ENCODE data around the gene PSKH1. TPM values are rescaled to one million over a fixed set of nuclear protein-coding genes. Genes with fewer than 3 reads are reported as not detected.
A peak's percentile ranks its signal among the peaks of the same experiment; 100 is the strongest.

Gene PSKH1
- total and polyA plus RNA-seq, 9 of the 15 experiments (the other 6 are each of a cell fraction or from before 2014, with no cell fraction given), result 0.96 to 20.9 (median 9.4) TPM

- TF ChIP-seq, protein P1, sequence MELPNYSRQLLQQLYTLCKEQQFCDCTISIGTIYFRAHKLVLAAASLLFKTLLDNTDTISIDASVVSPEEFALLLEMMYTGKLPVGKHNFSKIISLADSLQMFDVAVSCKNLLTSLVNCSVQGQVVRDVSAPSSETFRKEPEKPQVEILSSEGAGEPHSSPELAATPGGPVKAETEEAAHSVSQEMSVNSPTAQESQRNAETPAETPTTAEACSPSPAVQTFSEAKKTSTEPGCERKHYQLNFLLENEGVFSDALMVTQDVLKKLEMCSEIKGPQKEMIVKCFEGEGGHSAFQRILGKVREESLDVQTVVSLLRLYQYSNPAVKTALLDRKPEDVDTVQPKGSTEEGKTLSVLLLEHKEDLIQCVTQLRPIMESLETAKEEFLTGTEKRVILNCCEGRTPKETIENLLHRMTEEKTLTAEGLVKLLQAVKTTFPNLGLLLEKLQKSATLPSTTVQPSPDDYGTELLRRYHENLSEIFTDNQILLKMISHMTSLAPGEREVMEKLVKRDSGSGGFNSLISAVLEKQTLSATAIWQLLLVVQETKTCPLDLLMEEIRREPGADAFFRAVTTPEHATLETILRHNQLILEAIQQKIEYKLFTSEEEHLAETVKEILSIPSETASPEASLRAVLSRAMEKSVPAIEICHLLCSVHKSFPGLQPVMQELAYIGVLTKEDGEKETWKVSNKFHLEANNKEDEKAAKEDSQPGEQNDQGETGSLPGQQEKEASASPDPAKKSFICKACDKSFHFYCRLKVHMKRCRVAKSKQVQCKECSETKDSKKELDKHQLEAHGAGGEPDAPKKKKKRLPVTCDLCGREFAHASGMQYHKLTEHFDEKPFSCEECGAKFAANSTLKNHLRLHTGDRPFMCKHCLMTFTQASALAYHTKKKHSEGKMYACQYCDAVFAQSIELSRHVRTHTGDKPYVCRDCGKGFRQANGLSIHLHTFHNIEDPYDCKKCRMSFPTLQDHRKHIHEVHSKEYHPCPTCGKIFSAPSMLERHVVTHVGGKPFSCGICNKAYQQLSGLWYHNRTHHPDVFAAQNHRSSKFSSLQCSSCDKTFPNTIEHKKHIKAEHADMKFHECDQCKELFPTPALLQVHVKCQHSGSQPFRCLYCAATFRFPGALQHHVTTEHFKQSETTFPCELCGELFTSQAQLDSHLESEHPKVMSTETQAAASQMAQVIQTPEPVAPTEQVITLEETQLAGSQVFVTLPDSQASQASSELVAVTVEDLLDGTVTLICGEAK (IDR thresholded peaks at IDR 0.05), result peak; percentile 99
- TF ChIP-seq, protein P1 (CRISPR knock-in tag; IDR thresholded peaks at IDR 0.05), result no peak
- TF ChIP-seq C11orf30 (IDR thresholded peaks at IDR 0.05; ENCODE audit: low read depth) (peak; percentile 90), MECOM (CRISPR knock-in tag; IDR thresholded peaks at IDR 0.05) (no peak), NFIC (IDR thresholded peaks at IDR 0.05) (peak; percentile 68), SP1 (CRISPR knock-in tag; IDR thresholded peaks at IDR 0.05) (peak; percentile 97), CTBP1 (IDR thresholded peaks at IDR 0.05; ENCODE audit: borderline replicate concordance) (peak; percentile 90), GTF2E2 (tag; IDR thresholded peaks at IDR 0.05) (no peak), ZNF57 (CRISPR knock-in tag; IDR thresholded peaks at IDR 0.05) (0 out of 2 replicates have a peak, but pooled peaks have one; percentile 47), CLOCK (CRISPR knock-in tag; IDR thresholded peaks at IDR 0.05; ENCODE audit: borderline replicate concordance) (no peak), RBM22 (IDR thresholded peaks at IDR 0.05; ENCODE audit: low read depth, low read length, poor library complexity, severe bottlenecking) (peak; percentile 98), EWSR1 (IDR thresholded peaks at IDR 0.05; ENCODE audit: borderline replicate concordance, low read depth, partially characterized antibody) (no peak), ZKSCAN1 (IDR thresholded peaks at IDR 0.05; ENCODE audit: low read depth, low read length) (no peak), ID3 (CRISPR knock-in tag; IDR thresholded peaks at IDR 0.05) (no peak), ID3 (tag; IDR thresholded peaks at IDR 0.05) (no peak)
- TF ChIP-seq, protein P2, sequence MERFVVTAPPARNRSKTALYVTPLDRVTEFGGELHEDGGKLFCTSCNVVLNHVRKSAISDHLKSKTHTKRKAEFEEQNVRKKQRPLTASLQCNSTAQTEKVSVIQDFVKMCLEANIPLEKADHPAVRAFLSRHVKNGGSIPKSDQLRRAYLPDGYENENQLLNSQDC (CRISPR knock-in tag; IDR thresholded peaks at IDR 0.05), result peak; percentile 90; the same call in 1 of the 2 replicates
Measured at GRCh38 chr16:67872631-67873434, 20.2 kb upstream of the PSKH1 start, which contains the start of gene EDC4 (continued).
